NCI-H1694 treated with DMSO at 0.1 percent for 48 hours (cell line): ENCODE measurements around the gene DLGAP4.

Source experiments
- DNase-seq: peaks from one replicate; lab custom pipeline; 2025; lab: John Stamatoyannopoulos, UW

Gene DLGAP4

GRCh38 chr20:36384022-36384619, 78.0 kb downstream of the DLGAP4 start:
- DNase-seq: no peak

- DNase-seq: no peak
Measured at GRCh38 chr20:36385503-36385902, 79.4 kb downstream of the DLGAP4 start.

GRCh38 chr20:36386236-36386635, 80.1 kb downstream of the DLGAP4 start:
- no peak for DNase-seq

- no peak for DNase-seq
Measured at GRCh38 chr20:36390269-36390668, 84.1 kb downstream of the DLGAP4 start.

GRCh38 chr20:36390719-36391415, 84.7 kb downstream of the DLGAP4 start:
- no peak for DNase-seq

GRCh38 chr20:36391456-36391855, 85.3 kb downstream of the DLGAP4 start:
- DNase-seq: no peak

GRCh38 chr20:36391955-36392354, 85.8 kb downstream of the DLGAP4 start:
- no peak for DNase-seq

- no peak for DNase-seq
Measured at GRCh38 chr20:36392989-36393388, 86.8 kb downstream of the DLGAP4 start.

- no peak for DNase-seq
Measured at GRCh38 chr20:36394340-36394965, 88.3 kb downstream of the DLGAP4 start.

GRCh38 chr20:36396340-36396739, 90.2 kb downstream of the DLGAP4 start:
- DNase-seq: no peak

GRCh38 chr20:36396847-36397630, 90.9 kb downstream of the DLGAP4 start:
- no peak for DNase-seq

- no peak for DNase-seq
Measured at GRCh38 chr20:36398515-36398914, 92.4 kb downstream of the DLGAP4 start.

GRCh38 chr20:36399147-36399968, 93.2 kb downstream of the DLGAP4 start:
- DNase-seq: peak; percentile 18

GRCh38 chr20:36399969-36400545, 93.9 kb downstream of the DLGAP4 start:
- DNase-seq: no peak

- DNase-seq: no peak
Measured at GRCh38 chr20:36400909-36401735, 95.0 kb downstream of the DLGAP4 start.

- DNase-seq: no peak
Measured at GRCh38 chr20:36402708-36403107, 96.6 kb downstream of the DLGAP4 start.

- DNase-seq: no peak
Measured at GRCh38 chr20:36404435-36404978, 98.4 kb downstream of the DLGAP4 start.

GRCh38 chr20:36405255-36405654, 99.1 kb downstream of the DLGAP4 start:
- no peak for DNase-seq

GRCh38 chr20:36407199-36407733, 101.1 kb downstream of the DLGAP4 start:
- DNase-seq: no peak

GRCh38 chr20:36408219-36408618, 102.1 kb downstream of the DLGAP4 start:
- no peak for DNase-seq
